ENCODE measurements around the gene MTRF1L. TPM values are rescaled to one million over a fixed set of nuclear protein-coding genes. Genes with fewer than 3 reads are reported as not detected.

Gene MTRF1L
- total RNA-seq, 1 donor from 2014 or later = 42.2 TPM

DNA sequence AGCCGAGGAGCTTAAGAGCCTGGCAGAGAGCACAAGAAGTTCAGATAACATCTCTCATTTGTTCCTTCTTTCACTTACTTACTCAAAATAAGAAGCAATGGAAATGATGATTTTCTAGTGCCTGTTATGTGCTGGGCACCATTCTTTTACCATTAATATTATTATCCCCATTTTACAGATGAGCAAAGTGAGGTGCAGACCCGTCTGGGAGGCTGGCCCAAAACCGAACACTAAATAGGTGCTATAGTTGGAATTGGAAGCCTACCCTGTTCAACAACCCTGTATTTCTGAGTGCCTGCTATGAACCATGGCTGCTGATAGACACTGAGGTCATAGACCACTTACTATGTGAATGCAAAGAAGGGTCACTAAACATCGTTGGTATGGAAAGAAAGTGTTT is 25.0 kb upstream of the MTRF1L start:
- Mint-ChIP-seq H3K4me1 (ENCODE audit: unreplicated experiment) (peaks cover 14% of the 10 kb centered on the region), H3K36me3 (ENCODE audit: low read depth, unreplicated experiment) (no peaks in the 10 kb centered on the region)
- TF ChIP-seq, protein P1, sequence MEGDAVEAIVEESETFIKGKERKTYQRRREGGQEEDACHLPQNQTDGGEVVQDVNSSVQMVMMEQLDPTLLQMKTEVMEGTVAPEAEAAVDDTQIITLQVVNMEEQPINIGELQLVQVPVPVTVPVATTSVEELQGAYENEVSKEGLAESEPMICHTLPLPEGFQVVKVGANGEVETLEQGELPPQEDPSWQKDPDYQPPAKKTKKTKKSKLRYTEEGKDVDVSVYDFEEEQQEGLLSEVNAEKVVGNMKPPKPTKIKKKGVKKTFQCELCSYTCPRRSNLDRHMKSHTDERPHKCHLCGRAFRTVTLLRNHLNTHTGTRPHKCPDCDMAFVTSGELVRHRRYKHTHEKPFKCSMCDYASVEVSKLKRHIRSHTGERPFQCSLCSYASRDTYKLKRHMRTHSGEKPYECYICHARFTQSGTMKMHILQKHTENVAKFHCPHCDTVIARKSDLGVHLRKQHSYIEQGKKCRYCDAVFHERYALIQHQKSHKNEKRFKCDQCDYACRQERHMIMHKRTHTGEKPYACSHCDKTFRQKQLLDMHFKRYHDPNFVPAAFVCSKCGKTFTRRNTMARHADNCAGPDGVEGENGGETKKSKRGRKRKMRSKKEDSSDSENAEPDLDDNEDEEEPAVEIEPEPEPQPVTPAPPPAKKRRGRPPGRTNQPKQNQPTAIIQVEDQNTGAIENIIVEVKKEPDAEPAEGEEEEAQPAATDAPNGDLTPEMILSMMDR (IDR thresholded peaks at IDR 0.05; ENCODE audit: unreplicated experiment) = no peak

DNA sequence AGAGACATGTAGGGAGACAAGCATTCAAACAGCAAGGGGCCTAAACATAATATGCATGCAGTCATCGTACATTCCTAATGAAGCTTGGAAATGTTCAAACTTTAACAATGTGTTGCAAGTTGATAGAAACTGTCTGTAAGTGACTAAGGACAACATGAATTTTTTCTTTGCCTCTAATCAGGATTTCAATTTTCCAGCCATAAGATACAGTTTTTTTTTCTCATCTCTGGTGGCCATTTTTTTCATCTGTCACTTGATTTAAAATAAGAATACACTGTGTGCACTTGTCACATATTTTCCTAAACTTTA is 22.2 kb upstream of the MTRF1L start:
- DNase-seq (ENCODE audit: low spot score) = no peak
- no peaks in the 10 kb centered on the region for H3K4me1 Mint-ChIP-seq (ENCODE audit: unreplicated experiment)
- TF ChIP-seq, protein P1 (IDR thresholded peaks at IDR 0.05; ENCODE audit: unreplicated experiment) = peak; percentile 50
- H3K4me3 Mint-ChIP-seq (ENCODE audit: unreplicated experiment) = no peak overlapping the region
- no peak overlapping the region for H3K27ac Mint-ChIP-seq (ENCODE audit: unreplicated experiment)
- peaks cover 2% of the 10 kb centered on the region for H3K27me3 Mint-ChIP-seq (ENCODE audit: unreplicated experiment)
- H3K36me3 Mint-ChIP-seq (ENCODE audit: low read depth, unreplicated experiment) = peaks cover under 1% of the 10 kb centered on the region
- no peaks in the 10 kb centered on the region for H3K9me3 Mint-ChIP-seq (ENCODE audit: unreplicated experiment)

More for the DNA sequence above, 25.0 kb upstream of the MTRF1L start:
- no peaks in the 10 kb centered on the region for H3K9me3 Mint-ChIP-seq (ENCODE audit: unreplicated experiment)
- no peak overlapping the region for H3K4me3 Mint-ChIP-seq (ENCODE audit: unreplicated experiment)
- peaks cover 2% of the 10 kb centered on the region for H3K27me3 Mint-ChIP-seq (ENCODE audit: unreplicated experiment)
- no peak overlapping the region for H3K27ac Mint-ChIP-seq (ENCODE audit: unreplicated experiment)
- DNase-seq (ENCODE audit: low spot score) = no peak

DNA sequence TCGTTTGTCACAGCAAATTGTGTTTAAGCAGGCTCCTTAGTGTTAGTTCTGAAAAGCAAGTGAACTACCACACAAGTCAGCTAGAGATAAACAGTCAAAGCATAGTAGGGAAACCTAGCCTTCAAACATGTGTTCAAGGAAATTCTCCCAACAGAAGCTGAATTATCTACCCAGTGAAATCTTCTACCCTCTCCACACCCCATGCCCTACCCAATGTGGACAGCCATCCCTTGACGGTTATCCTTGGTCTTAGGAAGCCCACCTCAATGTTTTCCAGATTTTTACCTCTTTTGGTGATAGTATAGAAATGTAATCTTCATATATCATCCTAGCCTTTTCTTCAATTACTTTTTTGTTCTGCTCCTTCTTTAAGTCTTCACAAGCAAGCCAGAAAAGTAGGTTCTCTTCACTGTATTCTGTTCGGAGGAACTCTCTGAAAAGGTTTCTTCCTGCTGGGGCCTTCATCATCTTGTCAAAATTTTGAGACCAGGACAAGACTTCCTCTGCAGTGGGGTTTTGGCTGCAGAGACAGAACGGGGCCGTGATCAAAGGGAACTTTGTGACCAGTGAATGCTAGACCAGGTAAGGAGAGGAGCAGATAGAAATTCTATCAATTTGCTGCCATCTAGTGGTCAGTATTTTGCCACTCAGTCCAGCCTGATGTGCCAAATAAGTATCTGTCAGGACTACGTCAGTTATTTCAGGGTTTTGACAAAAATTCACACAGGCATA is 21.6 kb upstream of the MTRF1L start:
- peaks cover 5% of the 10 kb centered on the region for H3K36me3 Mint-ChIP-seq (ENCODE audit: low read depth, unreplicated experiment)
- no peak overlapping the region for H3K27ac Mint-ChIP-seq (ENCODE audit: unreplicated experiment)
- TF ChIP-seq, protein P1 (IDR thresholded peaks at IDR 0.05; ENCODE audit: unreplicated experiment) = peak; percentile 90
- H3K4me1 Mint-ChIP-seq (ENCODE audit: unreplicated experiment) = no peaks in the 10 kb centered on the region
- H3K9me3 Mint-ChIP-seq (ENCODE audit: unreplicated experiment) = no peaks in the 10 kb centered on the region
- peak; percentile 45 for DNase-seq (ENCODE audit: low spot score)
- no peak overlapping the region for H3K4me3 Mint-ChIP-seq (ENCODE audit: unreplicated experiment)
- H3K27me3 Mint-ChIP-seq (ENCODE audit: unreplicated experiment) = peaks cover 2% of the 10 kb centered on the region

DNA sequence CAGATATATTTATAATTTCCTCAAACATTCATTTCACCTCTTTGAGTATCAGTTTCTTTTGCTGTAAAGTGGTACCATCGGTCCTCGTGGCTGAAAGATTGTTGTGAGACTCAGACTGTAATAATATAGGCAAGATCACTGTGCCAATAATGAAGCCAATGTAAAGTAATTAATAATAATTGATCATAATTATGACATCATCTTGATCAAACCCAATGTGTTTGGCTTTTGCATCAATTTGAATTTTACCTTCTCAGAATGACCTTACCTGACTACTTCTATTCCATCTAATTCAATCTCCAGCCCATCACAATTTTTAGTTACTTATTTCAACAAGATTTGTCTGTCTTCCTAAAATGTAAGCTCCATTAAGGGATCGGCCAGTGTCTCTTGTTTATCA is 15.8 kb upstream of the MTRF1L start:
- H3K9me3 Mint-ChIP-seq (ENCODE audit: unreplicated experiment) = no peaks in the 10 kb centered on the region
- H3K4me3 Mint-ChIP-seq (ENCODE audit: unreplicated experiment) = no peak overlapping the region
- H3K27ac Mint-ChIP-seq (ENCODE audit: unreplicated experiment) = no peak overlapping the region
- TF ChIP-seq, protein P1 (IDR thresholded peaks at IDR 0.05; ENCODE audit: unreplicated experiment) = no peak
- H3K36me3 Mint-ChIP-seq (ENCODE audit: low read depth, unreplicated experiment) = peaks cover 5% of the 10 kb centered on the region
- peaks cover 2% of the 10 kb centered on the region for H3K27me3 Mint-ChIP-seq (ENCODE audit: unreplicated experiment)
- peaks cover 7% of the 10 kb centered on the region for H3K4me1 Mint-ChIP-seq (ENCODE audit: unreplicated experiment)
- DNase-seq (ENCODE audit: low spot score) = no peak

DNA sequence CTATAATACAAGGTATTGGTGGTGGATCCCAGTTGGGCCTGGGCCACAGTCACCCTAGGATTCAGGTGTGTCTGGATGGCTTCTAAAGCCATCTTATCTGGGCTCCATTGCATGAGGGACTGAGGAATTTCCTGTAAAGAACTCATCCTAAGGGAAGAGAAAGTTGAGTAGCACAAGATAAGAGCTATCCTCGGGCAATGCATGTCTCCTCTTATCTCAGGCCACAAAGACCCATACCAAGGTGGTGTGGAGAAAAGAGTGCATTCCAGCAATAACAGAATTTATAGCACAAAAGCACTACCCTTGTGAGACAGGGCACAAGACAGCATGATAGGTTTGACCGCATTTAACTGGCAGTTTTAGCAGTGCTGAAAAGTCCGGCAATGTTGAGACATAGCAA is 14.3 kb upstream of the MTRF1L start:
- no peak for DNase-seq (ENCODE audit: low spot score)
- Mint-ChIP-seq H3K4me1 (ENCODE audit: unreplicated experiment) (peaks cover 10% of the 10 kb centered on the region), H3K4me3 (ENCODE audit: unreplicated experiment) (no peak overlapping the region), H3K36me3 (ENCODE audit: low read depth, unreplicated experiment) (peaks cover 5% of the 10 kb centered on the region), H3K27ac (ENCODE audit: unreplicated experiment) (no peak overlapping the region), H3K9me3 (ENCODE audit: unreplicated experiment) (no peaks in the 10 kb centered on the region), H3K27me3 (ENCODE audit: unreplicated experiment) (no peaks in the 10 kb centered on the region)
- TF ChIP-seq, protein P1 (IDR thresholded peaks at IDR 0.05; ENCODE audit: unreplicated experiment) = no peak
